ENCODE measurements around the gene AKR1B1. TPM values are rescaled to one million over a fixed set of nuclear protein-coding genes. Genes with fewer than 3 reads are reported as not detected.
"Not testable (repeated sequence)": the region's sequence is repeated elsewhere in the genome, so short reads cannot be mapped to it uniquely, and the experiment has no call there.

The AKR1B1 gene
- total RNA-seq, 1 donor from 2014 or later, result 99.8 TPM

DNA sequence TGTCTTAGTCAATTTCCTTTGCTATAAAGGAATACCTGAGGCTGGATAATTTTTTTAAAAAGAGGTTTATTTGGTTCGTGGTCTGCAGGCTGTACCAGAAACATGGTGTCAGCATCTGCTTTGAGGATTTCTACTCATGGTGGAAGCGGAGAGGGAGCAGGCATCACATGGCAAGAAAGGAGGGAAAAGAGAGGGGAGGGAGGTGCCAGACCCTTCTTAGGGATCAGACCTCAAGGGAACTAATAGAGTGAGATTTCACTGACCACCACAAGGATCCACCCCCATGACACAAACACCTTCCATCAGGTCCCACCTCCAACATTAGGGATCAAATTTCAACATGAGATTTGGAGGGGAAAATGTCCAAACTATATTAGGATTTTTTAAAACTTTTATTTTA, 41.5 kb upstream of the AKR1B1 start:
- TF ChIP-seq CTCF (IDR thresholded peaks at IDR 0.05; ENCODE audit: unreplicated experiment), result no peak
- Mint-ChIP-seq H3K4me1 (ENCODE audit: low read depth) (no peaks in the 10 kb centered on the region), H3K4me3 (ENCODE audit: low read depth) (no peak overlapping the region), H3K27me3 (no peaks in the 10 kb centered on the region), H3K27ac (no peak overlapping the region), H3K36me3 (ENCODE audit: insufficient read depth) (no peaks in the 10 kb centered on the region), H3K9me3 (ENCODE audit: low read depth) (no peaks in the 10 kb centered on the region)
- DNase-seq (ENCODE audit: low spot score, unreplicated experiment), result no peak

GRCh38 chr7:134495546-134495945, 36.6 kb upstream of the AKR1B1 start:
- Mint-ChIP-seq H3K27me3 (peaks cover 4% of the 10 kb centered on the region), H3K4me3 (ENCODE audit: low read depth) (no peak overlapping the region), H3K9me3 (ENCODE audit: low read depth) (no peaks in the 10 kb centered on the region), H3K36me3 (ENCODE audit: insufficient read depth) (no peaks in the 10 kb centered on the region), H3K27ac (no peak overlapping the region), H3K4me1 (ENCODE audit: low read depth) (peaks cover 5% of the 10 kb centered on the region)
- DNase-seq (ENCODE audit: low spot score, unreplicated experiment), result no peak
- no peak for TF ChIP-seq CTCF (IDR thresholded peaks at IDR 0.05; ENCODE audit: unreplicated experiment)

GRCh38 chr7:134493091-134493490, 34.2 kb upstream of the AKR1B1 start:
- H3K36me3 Mint-ChIP-seq (ENCODE audit: insufficient read depth), result no peaks in the 10 kb centered on the region
- H3K4me3 Mint-ChIP-seq (ENCODE audit: low read depth), result no peak overlapping the region
- no peak for TF ChIP-seq CTCF (IDR thresholded peaks at IDR 0.05; ENCODE audit: unreplicated experiment)
- no peak for DNase-seq (ENCODE audit: low spot score, unreplicated experiment)
- H3K27me3 Mint-ChIP-seq, result peaks cover 4% of the 10 kb centered on the region
- H3K27ac Mint-ChIP-seq, result no peak overlapping the region
- H3K9me3 Mint-ChIP-seq (ENCODE audit: low read depth), result no peaks in the 10 kb centered on the region
- peaks cover 7% of the 10 kb centered on the region for H3K4me1 Mint-ChIP-seq (ENCODE audit: low read depth)

GRCh38 chr7:134487721-134488120, 28.8 kb upstream of the AKR1B1 start:
- not testable (repeated sequence) for H3K27ac Mint-ChIP-seq; H3K27me3 Mint-ChIP-seq; H3K4me3 Mint-ChIP-seq (ENCODE audit: low read depth); DNase-seq (ENCODE audit: low spot score, unreplicated experiment); H3K9me3 Mint-ChIP-seq (ENCODE audit: low read depth); H3K4me1 Mint-ChIP-seq (ENCODE audit: low read depth); H3K36me3 Mint-ChIP-seq (ENCODE audit: insufficient read depth)

GRCh38 chr7:134485203-134485602, 26.3 kb upstream of the AKR1B1 start:
- no peak for TF ChIP-seq CTCF (IDR thresholded peaks at IDR 0.05; ENCODE audit: unreplicated experiment)
- Mint-ChIP-seq H3K27ac (no peak overlapping the region), H3K4me1 (ENCODE audit: low read depth) (peaks cover 1% of the 10 kb centered on the region)

DNA sequence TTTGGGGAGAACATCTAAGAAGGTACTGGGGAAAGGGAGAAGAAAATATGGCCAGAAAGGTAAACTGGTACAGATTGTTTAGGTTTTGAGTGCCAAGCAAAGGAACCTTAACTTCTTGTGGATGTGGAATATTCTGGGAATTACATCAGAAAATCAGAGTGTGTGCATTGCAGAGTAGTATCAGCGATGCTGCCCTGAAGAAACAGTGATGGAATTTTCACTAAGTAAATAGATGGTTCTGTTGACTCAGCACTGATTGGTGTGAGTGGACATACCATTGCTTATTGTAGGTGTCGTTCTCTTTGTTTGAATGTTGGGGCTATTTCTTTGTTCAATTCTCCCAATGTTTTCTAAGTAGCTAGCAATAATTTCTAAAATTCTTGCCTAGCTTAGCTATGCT, 24.4 kb upstream of the AKR1B1 start:
- no peak for DNase-seq (ENCODE audit: low spot score, unreplicated experiment)
- no peak for TF ChIP-seq CTCF (IDR thresholded peaks at IDR 0.05; ENCODE audit: unreplicated experiment)
- Mint-ChIP-seq H3K36me3 (ENCODE audit: insufficient read depth) (no peaks in the 10 kb centered on the region), H3K4me3 (ENCODE audit: low read depth) (no peak overlapping the region), H3K4me1 (ENCODE audit: low read depth) (no peaks in the 10 kb centered on the region), H3K27ac (no peak overlapping the region), H3K9me3 (ENCODE audit: low read depth) (peaks cover 3% of the 10 kb centered on the region), H3K27me3 (no peaks in the 10 kb centered on the region)

More at GRCh38 chr7:134485203-134485602, 26.3 kb upstream of the AKR1B1 start:
- no peaks in the 10 kb centered on the region for H3K36me3 Mint-ChIP-seq (ENCODE audit: insufficient read depth)
- H3K27me3 Mint-ChIP-seq, result no peaks in the 10 kb centered on the region
- no peak for DNase-seq (ENCODE audit: low spot score, unreplicated experiment)
- H3K4me3 Mint-ChIP-seq (ENCODE audit: low read depth), result no peak overlapping the region
- peaks cover 3% of the 10 kb centered on the region for H3K9me3 Mint-ChIP-seq (ENCODE audit: low read depth)
